ENCODE measurements around the gene C2orf80. TPM values are rescaled to one million over a fixed set of nuclear protein-coding genes. Genes with fewer than 3 reads are reported as not detected.
"Not testable (repeated sequence)": the region's sequence is repeated elsewhere in the genome, so short reads cannot be mapped to it uniquely, and the experiment has no call there.

Gene C2orf80
- total RNA-seq, 2 donors from 2014 or later: not detected

- Histone ChIP-seq H3K4me3 (no peak overlapping the region), H3K27ac (no peak overlapping the region), H3K9me3 (no peaks in the 10 kb centered on the region), H3K27me3 (no peaks in the 10 kb centered on the region), H3K4me1 (no peaks in the 10 kb centered on the region), H3K36me3 (no peaks in the 10 kb centered on the region)
- TF ChIP-seq CTCF (IDR thresholded peaks at IDR 0.05): no peak
- DNase-seq (ENCODE audit: low spot score): no peak
Measured at GRCh38 chr2:208224802-208225201, 35.0 kb upstream of the C2orf80 start.

- Histone ChIP-seq H3K27me3 (no peaks in the 10 kb centered on the region), H3K4me3 (no peak overlapping the region)
Measured at GRCh38 chr2:208222351-208222750, 32.5 kb upstream of the C2orf80 start.

GRCh38 chr2:208221873-208222272, 32.0 kb upstream of the C2orf80 start:
- not testable (repeated sequence) for H3K36me3 ChIP-seq; H3K4me3 ChIP-seq; H3K27ac ChIP-seq; H3K27me3 ChIP-seq; DNase-seq (ENCODE audit: low spot score); H3K9me3 ChIP-seq; H3K4me1 ChIP-seq

More at GRCh38 chr2:208222351-208222750, 32.5 kb upstream of the C2orf80 start:
- DNase-seq (ENCODE audit: low spot score): no peak
- no peaks in the 10 kb centered on the region for H3K36me3 ChIP-seq
- no peak for TF ChIP-seq CTCF (IDR thresholded peaks at IDR 0.05)
- no peaks in the 10 kb centered on the region for H3K9me3 ChIP-seq
- no peak overlapping the region for H3K27ac ChIP-seq
- no peaks in the 10 kb centered on the region for H3K4me1 ChIP-seq

GRCh38 chr2:208210688-208211451, 21.0 kb upstream of the C2orf80 start:
- Histone ChIP-seq H3K27me3 (no peaks in the 10 kb centered on the region), H3K4me1 (no peaks in the 10 kb centered on the region), H3K9me3 (no peaks in the 10 kb centered on the region), H3K36me3 (no peaks in the 10 kb centered on the region), H3K4me3 (no peak overlapping the region), H3K27ac (no peak overlapping the region)
- DNase-seq (ENCODE audit: low spot score): no peak
- no peak for TF ChIP-seq CTCF (IDR thresholded peaks at IDR 0.05)

- Histone ChIP-seq H3K36me3 (no peaks in the 10 kb centered on the region), H3K27ac (no peak overlapping the region), H3K27me3 (no peaks in the 10 kb centered on the region), H3K4me3 (no peak overlapping the region), H3K4me1 (no peaks in the 10 kb centered on the region), H3K9me3 (no peaks in the 10 kb centered on the region)
- DNase-seq (ENCODE audit: low spot score): no peak
- no peak for TF ChIP-seq CTCF (IDR thresholded peaks at IDR 0.05)
Measured at GRCh38 chr2:208208335-208209085, 18.7 kb upstream of the C2orf80 start.

- no peak overlapping the region for H3K27ac ChIP-seq
- TF ChIP-seq CTCF (IDR thresholded peaks at IDR 0.05): no peak
- H3K9me3 ChIP-seq: no peaks in the 10 kb centered on the region
- DNase-seq (ENCODE audit: low spot score): no peak
- H3K27me3 ChIP-seq: no peaks in the 10 kb centered on the region
- no peak overlapping the region for H3K4me3 ChIP-seq
- no peaks in the 10 kb centered on the region for H3K4me1 ChIP-seq
- no peaks in the 10 kb centered on the region for H3K36me3 ChIP-seq
Measured at GRCh38 chr2:208207769-208208168, 17.9 kb upstream of the C2orf80 start.

Measured in right atrium auricular region (tissue), 2 donors.